Adrenal gland (tissue), 12 donors: ENCODE results near the gene C8G. TPM values are rescaled to one million over a fixed set of nuclear protein-coding genes. Genes with fewer than 3 reads are reported as not detected.
A peak's percentile ranks its signal among the peaks of the same experiment; 100 is the strongest.

Experiments
- DNase-seq, 7 donors: peaks; one replicate each; pipeline ENCODE4 v3.0.0-alpha.2; 2019 to 2020
- H3K27ac ChIP-seq, 5 donors: fragments of 200-600 bp; sonication (generic) in 4 of 5; 1 replicate in 3 of 5; 2 replicates in 2 of 5; pipeline versions ENCODE4 v1.5.1 to v1.8.0; 2016 to 2020; ENCODE audit warnings: mild to moderate bottlenecking in 1 of 5
- H3K27me3 ChIP-seq: fragments of 200-600 bp; 2 replicates; pipeline ENCODE4 v1.8.0; 2021
- H3K36me3 ChIP-seq, 2 donors: fragments of 200-600 bp; replicated peaks in 1 of 2; 1 replicate in 1 of 2; 2 replicates in 1 of 2; pipeline versions ENCODE4 v1.5.1 to v1.8.0; 2018 to 2022
- H3K4me1 ChIP-seq, 2 donors: fragments of 200-600 bp; replicated peaks in 1 of 2; 1 replicate in 1 of 2; 2 replicates in 1 of 2; pipeline versions ENCODE4 v1.5.1 to v1.8.0; 2018 to 2021
- H3K4me3 ChIP-seq, 4 donors: fragments of 200-600 bp; sonication (generic) in 3 of 4; one replicate each; pipeline ENCODE4 v1.5.1; 2016 to 2018
- H3K9me3 ChIP-seq, 3 donors: fragments of 200-600 bp; sonication (generic) in 1 of 3; replicated peaks in 1 of 3; 1 replicate in 2 of 3; 2 replicates in 1 of 3; pipeline versions ENCODE4 v1.5.1 to v1.8.0; 2016 to 2021
- CTCF ChIP-seq, 6 experiments: fragments of 450-650 bp in 4 of 6; fragments of 200-600 bp in 2 of 6; sonication (generic) in 1 of 6; IDR thresholded peaks; 1 replicate in 5 of 6; 2 replicates in 1 of 6; pipeline versions ENCODE4 v1.5.1 to v1.8.0; 2016 to 2021; ENCODE audit warnings: antibody characterized with exemption in 6 of 6, mild to moderate bottlenecking in 2 of 6, moderate library complexity in 1 of 6
- POLR2A ChIP-seq, 2 donors: fragments of 450-650 bp; IDR thresholded peaks; one replicate each; pipeline ENCODE4 v1.6.1; 2017; ENCODE audit warnings: antibody characterized with exemption in 2 of 2, mild to moderate bottlenecking in 2 of 2, moderate library complexity in 1 of 2
- WGBS, 4 donors: extraction: QIAGEN DNeasy Blood & Tissue Kit in 2 of 4; methylation state at CpG; one replicate each; pipeline versions ENCODE4 v1.1.5 to v1.1.7; 2013 to 2017; 5-methylcytosine and 5-hydroxymethylcytosine counted together
- intact Hi-C, 2 donors: fragments of 100-400 bp; cut with DNase I; formaldehyde crosslinking; loops; one replicate each; pipeline versions ENCODE4 v1.14.1 to v1.15.0; 2022 to 2023
- polyA plus RNA-seq, 3 donors: library from polyadenylated mRNA; stranded (reverse); fragments of 200-250 nt in 2 of 3; fragments of 350-450 nt in 1 of 3; fragmentation: Illumina TruSeq in 1 of 3; extraction: RNeasy Lipid Tissue Mini Kit (QIAGEN cat#74804) in 1 of 3; gene quantifications; one replicate each; pipeline ENCODE4 v1.2.3, GENCODE V29; 2013 to 2014
- total RNA-seq, 9 donors: library from RNA; depleted of rRNA in 4 of 9; stranded (reverse); fragments of >200 nt in 4 of 9; fragments of 120-200 nt in 1 of 9; fragmentation: NEBNext Ultra II Directional in 1 of 9; extraction: Animal tissue kit (Norgen Biotek cat#: 25700) in 1 of 9; gene quantifications; one replicate each; pipeline versions ENCODE4 v1.1.0 to v1.2.4, GENCODE V29; 2013 to 2023
- donor health status: healthy with polysubstance abuse.
- donor health status: Bipolar disorder and iron deficiency.
- donor health status: DM: yes; HTN: yes; CAD: no.
- donor health status: DM: no; HTN: no; CAD: no.
- donor health status: DM: no; HTN: no; CAD: no.
- donor health status: DM: yes; HTN: yes; CAD: no.

The C8G gene
- total and polyA plus RNA-seq, 12 donors, result 0.68 to 5.5 (median 2.2) TPM; not detected in 6

GRCh38 chr9:136994180-136994887, 49.3 kb downstream of the C8G start:
- no peak for TF ChIP-seq CTCF (IDR thresholded peaks at IDR 0.05)
- no peak for TF ChIP-seq POLR2A (IDR thresholded peaks at IDR 0.05)
- no peaks in the 10 kb centered on the region for H3K9me3 ChIP-seq
- H3K27me3 ChIP-seq, result no peaks in the 10 kb centered on the region
- H3K4me1 ChIP-seq, result peaks cover 13 to 22% of the 10 kb centered on the region in 2 donors
- DNase-seq, result no peak
- no peak overlapping the region for H3K27ac ChIP-seq
- 81 to 92% (median 83%) methylated on average over 30 to 54 of the region's 54 CpGs for whole genome bisulfite sequencing, 4 donors
- H3K36me3 ChIP-seq, result no peaks in the 10 kb centered on the region
- intact Hi-C loops, result no loop called here
- no peak overlapping the region for H3K4me3 ChIP-seq

- Histone ChIP-seq H3K4me3 (no peak overlapping the region), H3K36me3 (no peaks in the 10 kb centered on the region), H3K4me1 (peaks cover 13 to 22% of the 10 kb centered on the region in 2 donors), H3K9me3 (no peaks in the 10 kb centered on the region), H3K27me3 (no peaks in the 10 kb centered on the region), H3K27ac (no peak overlapping the region)
- TF ChIP-seq CTCF (IDR thresholded peaks at IDR 0.05) (no peak), POLR2A (IDR thresholded peaks at IDR 0.05) (no peak)
- intact Hi-C loops, result no loop called here
- no peak for DNase-seq
- 64 to 80% (median 68%) methylated on average over 5 to 40 of the region's 40 CpGs for WGBS, 4 donors
Observed at GRCh38 chr9:136994888-136995230, 49.8 kb downstream of the C8G start.

- Histone ChIP-seq H3K27ac (no peak overlapping the region), H3K4me1 (peaks cover 13 to 22% of the 10 kb centered on the region in 2 donors), H3K36me3 (no peaks in the 10 kb centered on the region), H3K9me3 (no peaks in the 10 kb centered on the region), H3K4me3 (no peak overlapping the region), H3K27me3 (no peaks in the 10 kb centered on the region)
- 25 to 41% (median 39%) methylated on average over 2 to 30 of the region's 30 CpGs; no CpG with 5 or more reads in 1 of the 4 donors for WGBS, 4 donors
- DNase-seq, result no peak
- TF ChIP-seq POLR2A (IDR thresholded peaks at IDR 0.05), result no peak
- TF ChIP-seq CTCF (IDR thresholded peaks at IDR 0.05), result no peak
- intact Hi-C loops, result no loop called here
Observed at GRCh38 chr9:136995362-136995761, 50.3 kb downstream of the C8G start.

- DNase-seq, result peak in 2 of 7 donors; percentile 39 to 40
- no peaks in the 10 kb centered on the region for H3K9me3 ChIP-seq
- TF ChIP-seq CTCF (IDR thresholded peaks at IDR 0.05) (no peak), POLR2A (IDR thresholded peaks at IDR 0.05) (no peak)
- WGBS, 4 donors, result 8 to 25% (median 21%) methylated on average over 3 to 12 of the region's 12 CpGs
- peaks cover 13 to 22% of the 10 kb centered on the region in 2 donors for H3K4me1 ChIP-seq
- no peak overlapping the region for H3K4me3 ChIP-seq
- H3K27me3 ChIP-seq, result no peaks in the 10 kb centered on the region
- intact Hi-C loops, result no loop called here
- H3K27ac ChIP-seq, result no peak overlapping the region
- no peaks in the 10 kb centered on the region for H3K36me3 ChIP-seq
Observed at GRCh38 chr9:136995772-136996311, 50.8 kb downstream of the C8G start.

Other genes with a start within 250 kb of the C8G start
Only the 30 nearest of the 32 such genes appear.
- 10 to 100 TPM in 4 of 9 donors, 1 to 10 TPM in 5; 2.9 to 17.8 (median 5.9) TPM for gene DIPK1B, start 232.7 kb upstream of the C8G start, total RNA-seq
- gene DIPK1B, start 232.7 kb upstream of the C8G start, polyA plus RNA-seq, result 10 to 100 TPM in 2 of 3 donors, 1 to 10 TPM in 1; 1.4 to 19.2 (median 16.3) TPM
- gene LCN10, start 202.3 kb upstream of the C8G start, total RNA-seq, result 1 to 10 TPM in 1 of 9 donors, under 1 TPM in 2, not detected in 6; 0.17 to 1.4 (median 0.23) TPM
- 1 to 10 TPM in 2 of 3 donors, under 1 TPM in 1; 0.11 to 9.5 (median 2.4) TPM for gene LCN10, start 202.3 kb upstream of the C8G start, polyA plus RNA-seq
- gene LCN6, start 196.7 kb upstream of the C8G start, total RNA-seq, result 10 to 100 TPM in 1 of 9 donors, 1 to 10 TPM in 1, under 1 TPM in 2, not detected in 5; 0.43 to 25.4 (median 1.1) TPM
- gene LCN6, start 196.7 kb upstream of the C8G start, polyA plus RNA-seq, result 10 to 100 TPM in 1 of 3 donors, 1 to 10 TPM in 1, not detected in 1; 2.8 to 20.8 TPM
- gene LCN8, start 187.0 kb upstream of the C8G start, total RNA-seq, result not detected
- not detected for gene LCN8, start 187.0 kb upstream of the C8G start, polyA plus RNA-seq
- not detected for gene LCN15, start 180.7 kb upstream of the C8G start, total RNA-seq
- not detected for gene LCN15, start 180.7 kb upstream of the C8G start, polyA plus RNA-seq
- 10 to 100 TPM; 31.3 to 78.7 (median 58.1) TPM for gene TMEM141, start 153.9 kb upstream of the C8G start, total RNA-seq
- gene TMEM141, start 153.9 kb upstream of the C8G start, polyA plus RNA-seq, result 10 to 100 TPM; 46.7 to 94.8 (median 76.3) TPM
- 1 to 10 TPM in 6 of 9 donors, under 1 TPM in 2, not detected in 1; 0.46 to 3.3 (median 1.7) TPM for gene CCDC183, start 148.9 kb upstream of the C8G start, total RNA-seq
- 10 to 100 TPM in 1 of 3 donors, 1 to 10 TPM in 1, under 1 TPM in 1; 0.60 to 17.5 (median 2.4) TPM for gene CCDC183, start 148.9 kb upstream of the C8G start, polyA plus RNA-seq
- gene RABL6, start 137.3 kb upstream of the C8G start, total RNA-seq, result 10 to 100 TPM; 20.9 to 82.0 (median 56.6) TPM
- 100 to 1,000 TPM in 1 of 3 donors, 10 to 100 TPM in 2; 24.0 to 150 (median 71.1) TPM for gene RABL6, start 137.3 kb upstream of the C8G start, polyA plus RNA-seq
- gene AJM1, start 102.8 kb upstream of the C8G start, total RNA-seq, result 1 to 10 TPM in 8 of 9 donors, under 1 TPM in 1; 0.42 to 7.1 (median 3.4) TPM
- 10 to 100 TPM in 1 of 3 donors, 1 to 10 TPM in 1, under 1 TPM in 1; 0.33 to 13.7 (median 3.2) TPM for gene AJM1, start 102.8 kb upstream of the C8G start, polyA plus RNA-seq
- gene PHPT1, start 95.8 kb upstream of the C8G start, total RNA-seq, result 100 to 1,000 TPM in 7 of 9 donors, 10 to 100 TPM in 2; 73.9 to 267 (median 171) TPM
- 100 to 1,000 TPM in 2 of 3 donors, 10 to 100 TPM in 1; 75.8 to 330 (median 214) TPM for gene PHPT1, start 95.8 kb upstream of the C8G start, polyA plus RNA-seq
- 10 to 100 TPM in 1 of 9 donors, 1 to 10 TPM in 8; 1.3 to 13.8 (median 4.6) TPM for gene MAMDC4, start 92.9 kb upstream of the C8G start, total RNA-seq
- 10 to 100 TPM in 2 of 3 donors, under 1 TPM in 1; 0.57 to 30.6 (median 11.6) TPM for gene MAMDC4, start 92.9 kb upstream of the C8G start, polyA plus RNA-seq
- 100 to 1,000 TPM; 228 to 557 (median 426) TPM for gene EDF1, start 78.9 kb upstream of the C8G start, total RNA-seq
- 1,000 to 10,000 TPM in 2 of 3 donors, 100 to 1,000 TPM in 1; 649 to 1,113 (median 1,099) TPM for gene EDF1, start 78.9 kb upstream of the C8G start, polyA plus RNA-seq
- 10 to 100 TPM in 5 of 9 donors, 1 to 10 TPM in 4; 3.8 to 16.9 (median 10.3) TPM for gene TRAF2, start 58.7 kb upstream of the C8G start, total RNA-seq
- 10 to 100 TPM in 2 of 3 donors, 1 to 10 TPM in 1; 3.4 to 24.7 (median 13.2) TPM for gene TRAF2, start 58.7 kb upstream of the C8G start, polyA plus RNA-seq
- 100 to 1,000 TPM in 7 of 9 donors, 10 to 100 TPM in 2; 91.6 to 257 (median 202) TPM for gene FBXW5, start 505 bp upstream of the C8G start, total RNA-seq
- gene FBXW5, start 505 bp upstream of the C8G start, polyA plus RNA-seq, result 100 to 1,000 TPM in 2 of 3 donors, 10 to 100 TPM in 1; 19.2 to 153 (median 125) TPM
- gene LCN12, start 7.0 kb downstream of the C8G start, total RNA-seq, result 10 to 100 TPM in 1 of 9 donors, 1 to 10 TPM in 7, not detected in 1; 1.7 to 16.6 (median 4.0) TPM
- gene LCN12, start 7.0 kb downstream of the C8G start, polyA plus RNA-seq, result 10 to 100 TPM in 2 of 3 donors, under 1 TPM in 1; 0.75 to 31.8 (median 25.7) TPM
- 100 to 1,000 TPM in 6 of 9 donors, 10 to 100 TPM in 2, 1 to 10 TPM in 1; 1.1 to 607 (median 197) TPM for gene PTGDS, start 32.3 kb downstream of the C8G start, total RNA-seq
- gene PTGDS, start 32.3 kb downstream of the C8G start, polyA plus RNA-seq, result 100 to 1,000 TPM in 2 of 3 donors, 10 to 100 TPM in 1; 23.8 to 812 (median 672) TPM
- gene LCNL1, start 37.8 kb downstream of the C8G start, total RNA-seq, result 1 to 10 TPM in 3 of 9 donors, under 1 TPM in 4, not detected in 2; 0.06 to 2.8 (median 0.41) TPM
- gene LCNL1, start 37.8 kb downstream of the C8G start, polyA plus RNA-seq, result 10 to 100 TPM in 1 of 3 donors, 1 to 10 TPM in 1, under 1 TPM in 1; 0.26 to 10.5 (median 8.2) TPM
- gene PAXX, start 47.2 kb downstream of the C8G start, total RNA-seq, result 10 to 100 TPM; 20.3 to 44.5 (median 35.5) TPM
- 100 to 1,000 TPM in 2 of 3 donors, 1 to 10 TPM in 1; 4.9 to 363 (median 209) TPM for gene PAXX, start 47.2 kb downstream of the C8G start, polyA plus RNA-seq
- 1 to 10 TPM in 2 of 9 donors, under 1 TPM in 5, not detected in 2; 0.22 to 1.3 (median 0.79) TPM for gene CLIC3, start 51.3 kb downstream of the C8G start, total RNA-seq
- 1 to 10 TPM in 2 of 3 donors, not detected in 1; 3.8 to 6.4 TPM for gene CLIC3, start 51.3 kb downstream of the C8G start, polyA plus RNA-seq
- 10 to 100 TPM in 8 of 9 donors, 1 to 10 TPM in 1; 2.9 to 54.4 (median 29.3) TPM for gene ABCA2, start 83.0 kb downstream of the C8G start, total RNA-seq
- 100 to 1,000 TPM in 1 of 3 donors, 10 to 100 TPM in 2; 13.6 to 150 (median 69.8) TPM for gene ABCA2, start 83.0 kb downstream of the C8G start, polyA plus RNA-seq
- under 1 TPM in 5 of 9 donors, not detected in 4; 0.11 to 0.69 (median 0.21) TPM for gene FUT7, start 86.8 kb downstream of the C8G start, total RNA-seq
- under 1 TPM in 2 of 3 donors, not detected in 1; 0.16 to 0.17 TPM for gene FUT7, start 86.8 kb downstream of the C8G start, polyA plus RNA-seq
- gene NPDC1, start 100.9 kb downstream of the C8G start, total RNA-seq, result 10 to 100 TPM in 8 of 9 donors, 1 to 10 TPM in 1; 9.4 to 77.1 (median 41.2) TPM
- 100 to 1,000 TPM in 2 of 3 donors, 1 to 10 TPM in 1; 5.1 to 311 (median 194) TPM for gene NPDC1, start 100.9 kb downstream of the C8G start, polyA plus RNA-seq
- gene ENTPD2, start 108.8 kb downstream of the C8G start, total RNA-seq, result under 1 TPM in 4 of 9 donors, not detected in 5; 0.28 to 0.53 (median 0.36) TPM
- 1 to 10 TPM in 2 of 3 donors, not detected in 1; 1.6 to 1.7 TPM for gene ENTPD2, start 108.8 kb downstream of the C8G start, polyA plus RNA-seq
- gene SAPCD2, start 125.3 kb downstream of the C8G start, total RNA-seq, result 1 to 10 TPM in 2 of 9 donors, under 1 TPM in 7; 0.24 to 1.7 (median 0.79) TPM
- under 1 TPM; 0.07 to 0.56 (median 0.17) TPM for gene SAPCD2, start 125.3 kb downstream of the C8G start, polyA plus RNA-seq
- 10 to 100 TPM in 8 of 9 donors, under 1 TPM in 1; 0.28 to 68.7 (median 14.4) TPM for gene UAP1L1, start 132.3 kb downstream of the C8G start, total RNA-seq
- gene UAP1L1, start 132.3 kb downstream of the C8G start, polyA plus RNA-seq, result 10 to 100 TPM in 2 of 3 donors, 1 to 10 TPM in 1; 3.6 to 61.1 (median 15.9) TPM
- 100 to 1,000 TPM in 1 of 9 donors, 10 to 100 TPM in 8; 44.5 to 102 (median 63.0) TPM for gene MAN1B1, start 141.7 kb downstream of the C8G start, total RNA-seq
- 100 to 1,000 TPM in 1 of 3 donors, 10 to 100 TPM in 2; 44.4 to 138 (median 87.6) TPM for gene MAN1B1, start 141.7 kb downstream of the C8G start, polyA plus RNA-seq
- 100 to 1,000 TPM; 117 to 387 (median 234) TPM for gene DPP7, start 169.5 kb downstream of the C8G start, total RNA-seq
- 1,000 to 10,000 TPM in 2 of 3 donors, 10 to 100 TPM in 1; 52.6 to 1,938 (median 1,109) TPM for gene DPP7, start 169.5 kb downstream of the C8G start, polyA plus RNA-seq
- gene GRIN1, start 193.9 kb downstream of the C8G start, total RNA-seq, result under 1 TPM in 4 of 9 donors, not detected in 5; 0.04 to 0.28 (median 0.08) TPM
- gene GRIN1, start 193.9 kb downstream of the C8G start, polyA plus RNA-seq, result under 1 TPM; 0.04 to 0.16 (median 0.10) TPM
- not detected for gene LRRC26, start 224.8 kb downstream of the C8G start, total RNA-seq
- not detected for gene LRRC26, start 224.8 kb downstream of the C8G start, polyA plus RNA-seq
- not detected for gene TMEM210, start 226.8 kb downstream of the C8G start, total RNA-seq
- gene TMEM210, start 226.8 kb downstream of the C8G start, polyA plus RNA-seq, result not detected